GM12801 (cell line): ENCODE results near the gene SFTPD.
A peak's percentile ranks its signal among the peaks of the same experiment; 100 is the strongest.

Source experiments
- TF ChIP-seq, protein P1 (sequence below): IDR thresholded peaks from one replicate; pipeline ENCODE4 v1.5.1; 2011; ENCODE audit warnings: control low read depth; ENCODE audit not compliant: insufficient read length; ENCODE audit errors: extremely low read depth

Gene SFTPD

DNA sequence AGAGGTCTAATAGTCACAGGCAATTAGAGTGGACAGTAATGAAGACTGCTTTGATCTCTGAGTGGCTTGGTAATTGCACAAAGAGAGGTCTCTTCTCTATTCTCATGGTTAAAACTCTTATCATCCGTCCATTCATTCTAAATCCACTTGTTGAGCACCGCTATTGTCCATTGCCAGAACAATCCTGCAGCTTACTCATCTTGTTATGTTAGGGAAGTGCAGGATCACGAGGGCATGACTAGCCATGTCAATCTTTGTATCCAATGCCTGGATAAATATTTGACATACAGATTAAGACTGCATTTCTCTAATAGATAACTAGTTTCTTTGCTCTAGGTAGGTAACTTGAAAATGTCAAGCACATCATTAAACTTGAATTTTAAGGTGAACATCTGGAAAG, 14.9 kb downstream of the SFTPD start:
- TF ChIP-seq, protein P1, sequence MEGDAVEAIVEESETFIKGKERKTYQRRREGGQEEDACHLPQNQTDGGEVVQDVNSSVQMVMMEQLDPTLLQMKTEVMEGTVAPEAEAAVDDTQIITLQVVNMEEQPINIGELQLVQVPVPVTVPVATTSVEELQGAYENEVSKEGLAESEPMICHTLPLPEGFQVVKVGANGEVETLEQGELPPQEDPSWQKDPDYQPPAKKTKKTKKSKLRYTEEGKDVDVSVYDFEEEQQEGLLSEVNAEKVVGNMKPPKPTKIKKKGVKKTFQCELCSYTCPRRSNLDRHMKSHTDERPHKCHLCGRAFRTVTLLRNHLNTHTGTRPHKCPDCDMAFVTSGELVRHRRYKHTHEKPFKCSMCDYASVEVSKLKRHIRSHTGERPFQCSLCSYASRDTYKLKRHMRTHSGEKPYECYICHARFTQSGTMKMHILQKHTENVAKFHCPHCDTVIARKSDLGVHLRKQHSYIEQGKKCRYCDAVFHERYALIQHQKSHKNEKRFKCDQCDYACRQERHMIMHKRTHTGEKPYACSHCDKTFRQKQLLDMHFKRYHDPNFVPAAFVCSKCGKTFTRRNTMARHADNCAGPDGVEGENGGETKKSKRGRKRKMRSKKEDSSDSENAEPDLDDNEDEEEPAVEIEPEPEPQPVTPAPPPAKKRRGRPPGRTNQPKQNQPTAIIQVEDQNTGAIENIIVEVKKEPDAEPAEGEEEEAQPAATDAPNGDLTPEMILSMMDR = no peak

DNA sequence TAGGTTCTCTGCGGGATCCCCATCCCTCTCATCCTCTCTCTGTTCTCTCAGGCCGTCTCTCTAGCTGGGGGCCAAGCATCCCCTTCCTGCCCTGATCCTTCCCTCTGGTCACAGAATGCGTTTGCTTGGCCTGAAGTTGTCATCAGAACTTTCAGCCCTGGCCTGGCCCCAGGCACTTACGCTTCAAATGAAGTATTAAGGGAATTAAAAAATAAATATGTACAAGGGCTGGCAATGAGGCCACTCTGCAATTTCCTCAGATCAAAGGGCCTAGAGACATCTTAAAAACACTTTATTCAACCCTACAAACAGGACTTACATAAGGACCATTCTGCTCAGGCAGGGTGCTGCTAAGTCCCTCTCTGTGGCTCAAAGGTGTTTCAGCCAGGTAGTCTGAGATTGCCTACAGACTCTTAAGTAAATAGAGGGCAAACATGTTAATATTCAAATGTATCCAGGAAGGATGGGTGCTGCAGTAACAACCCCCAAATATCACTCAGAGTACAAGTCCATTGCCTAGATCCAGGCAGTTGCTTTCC, 16.0 kb downstream of the SFTPD start:
- TF ChIP-seq, protein P1 = no peak

DNA sequence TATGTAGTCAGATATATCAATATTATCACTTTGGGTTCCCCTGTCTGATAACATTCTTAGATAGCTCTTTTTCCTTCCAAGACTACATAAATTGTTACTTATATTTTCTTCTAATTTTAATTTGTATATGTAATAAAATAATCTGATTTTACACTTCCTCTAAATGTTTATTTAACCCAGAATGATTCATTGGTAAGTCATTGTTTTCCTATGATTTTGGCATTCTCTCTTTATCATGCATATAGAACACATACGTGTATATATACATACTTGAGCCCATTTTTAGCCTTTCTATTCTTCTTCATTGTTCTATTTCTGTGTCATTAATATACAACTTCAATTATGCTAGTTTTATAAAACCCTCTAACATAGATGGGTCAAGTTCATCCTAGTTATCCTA, 16.6 kb downstream of the SFTPD start:
- TF ChIP-seq, protein P1 = no peak

DNA sequence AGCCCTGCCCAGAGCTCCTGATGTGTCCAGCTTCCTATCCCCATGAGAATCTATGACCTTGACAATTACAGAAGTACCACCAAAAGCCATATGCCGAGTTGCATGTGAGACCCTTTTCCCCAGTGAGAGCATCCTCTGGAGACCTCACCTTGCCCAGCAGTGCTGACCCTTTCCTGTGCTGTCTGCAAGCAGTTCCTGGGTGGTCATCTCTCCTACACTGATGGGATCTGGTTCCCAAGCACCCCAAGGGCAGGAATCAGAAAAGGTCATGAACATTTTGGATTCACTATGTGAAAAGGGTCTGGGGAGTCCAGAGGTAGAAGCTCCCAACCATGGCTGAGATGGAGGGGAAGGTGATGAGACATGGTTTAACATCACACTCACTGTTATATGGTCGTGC, 18.2 kb downstream of the SFTPD start:
- TF ChIP-seq, protein P1 = no peak

DNA sequence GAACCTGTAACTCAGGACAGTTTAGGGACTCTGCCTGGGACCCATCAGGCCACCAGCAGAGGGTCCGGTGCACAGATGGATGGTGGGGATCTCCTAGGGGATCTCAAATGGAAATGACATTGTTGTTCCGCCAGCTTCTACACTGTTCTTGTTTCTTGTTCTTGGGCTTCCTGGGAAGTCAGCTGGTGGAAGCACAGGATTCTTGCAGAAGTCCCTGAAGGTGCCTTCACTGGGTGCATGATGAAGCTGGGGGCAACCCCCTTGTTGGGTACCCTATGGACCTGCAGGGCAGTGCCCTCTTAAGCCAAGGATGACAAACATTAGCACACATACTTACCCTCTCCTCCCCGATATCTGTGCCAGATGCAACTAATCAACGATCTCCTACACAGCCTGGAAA, 18.6 kb downstream of the SFTPD start:
- TF ChIP-seq, protein P1 = no peak

DNA sequence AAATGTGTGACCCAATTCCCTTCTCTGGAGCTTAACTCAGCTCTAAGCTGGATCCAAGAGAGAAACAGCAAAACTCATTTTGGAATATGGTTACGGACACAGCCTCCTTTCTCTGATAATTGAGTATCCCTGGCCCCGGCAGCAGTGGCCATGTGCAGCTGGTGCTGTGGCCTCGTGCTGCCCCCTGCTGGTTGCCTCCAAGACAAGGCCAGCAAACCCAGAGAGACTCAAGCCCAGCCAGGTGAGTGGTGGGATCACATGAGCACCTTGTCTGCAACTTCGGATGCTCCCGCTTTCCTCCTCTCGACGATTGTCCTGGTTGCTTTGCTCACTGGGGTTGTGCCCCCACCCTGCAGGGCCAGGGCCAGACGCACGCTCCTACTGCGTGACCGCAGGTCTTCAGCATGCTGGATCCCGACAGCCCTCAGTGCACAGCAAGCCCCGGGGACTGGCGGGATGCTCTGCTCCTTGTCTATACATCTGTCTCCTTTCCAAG, 19.4 kb downstream of the SFTPD start:
- TF ChIP-seq, protein P1 = peak; percentile 75

DNA sequence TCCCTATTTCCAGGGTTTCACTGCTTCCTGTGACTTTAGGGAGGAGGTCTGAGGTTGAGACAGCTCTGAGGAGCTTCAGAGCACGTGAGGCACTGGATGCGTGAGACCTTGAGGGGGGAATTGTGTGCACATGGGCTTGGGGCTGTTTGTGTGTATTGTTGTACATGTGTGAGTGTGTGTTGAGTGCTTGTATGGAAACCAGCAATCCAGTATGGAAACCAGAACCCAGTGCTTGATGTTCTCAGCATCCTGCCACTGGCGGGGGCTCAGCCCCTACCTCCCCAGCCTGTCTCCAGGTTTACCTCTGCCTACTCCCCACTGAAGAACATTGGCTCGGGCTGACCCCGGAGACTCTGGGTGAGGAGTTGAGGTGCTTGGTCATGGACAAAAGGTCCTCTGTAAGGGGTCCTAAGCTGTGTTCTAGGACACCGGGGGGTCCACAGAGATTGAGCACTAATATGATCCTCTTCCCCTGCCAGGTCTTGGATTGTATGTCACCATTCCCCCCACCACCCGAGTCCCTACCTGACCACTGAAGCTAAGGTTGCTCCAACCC, 20.8 kb downstream of the SFTPD start:
- TF ChIP-seq, protein P1 = no peak
